Omental fat pad (tissue), 4 donors: Measurements from ENCODE around the gene UNC93B1. TPM values are rescaled to one million over a fixed set of nuclear protein-coding genes. Genes with fewer than 3 reads are reported as not detected.
A peak's percentile ranks its signal among the peaks of the same experiment; 100 is the strongest.

Experiments used
- ATAC-seq: fragments of 150-250 bp; one replicate; pipeline ENCODE4 v1.9.1; 2016; ENCODE audit warnings: mild to moderate bottlenecking, moderate library complexity; ENCODE audit not compliant: low FRiP score
- DNase-seq: peaks from one replicate; pipeline ENCODE4 v3.0.0-alpha.2; 2019; ENCODE audit warnings: low spot score
- CTCF ChIP-seq, 3 donors: fragments of 450-650 bp; IDR thresholded peaks; one replicate each; pipeline ENCODE4 v1.5.1; 2016 to 2017; ENCODE audit warnings: antibody characterized with exemption in 3 of 3, mild to moderate bottlenecking in 3 of 3, moderate library complexity in 2 of 3
- total RNA-seq, 4 donors: library from RNA; depleted of rRNA; stranded (reverse); fragments of >200 nt; gene quantifications; one replicate each; pipeline ENCODE4 v1.1.0, GENCODE V29; 2016

Gene UNC93B1
- total RNA-seq, 4 donors from 2014 or later: 33.5 to 63.8 (median 51.4) TPM

- ATAC-seq: peak; percentile 11
- DNase-seq: no peak
- no peak for TF ChIP-seq CTCF (IDR thresholded peaks at IDR 0.05)
These were observed 9.1 kb upstream of the UNC93B1 start for GRCh38 chr11:68012843-68013610.

GRCh38 chr11:68012044-68012842, 8.3 kb upstream of the UNC93B1 start:
- no peak for TF ChIP-seq CTCF (IDR thresholded peaks at IDR 0.05)
- ATAC-seq: no peak
- no peak for DNase-seq

- DNase-seq: no peak
- TF ChIP-seq CTCF (IDR thresholded peaks at IDR 0.05): no peak
- ATAC-seq: no peak
These were observed 7.4 kb upstream of the UNC93B1 start for GRCh38 chr11:68011051-68011943.

GRCh38 chr11:68010090-68011041, 6.5 kb upstream of the UNC93B1 start, which contains the start of gene ALDH3B1:
ALDH3B1 (plus strand) TSS chr11:68010327; CDS start chr11:68015298, 4,971 bp downstream.
- TF ChIP-seq CTCF (IDR thresholded peaks at IDR 0.05): no peak

GRCh38 chr11:68009391-68010089, 5.6 kb upstream of the UNC93B1 start:
- no peak for TF ChIP-seq CTCF (IDR thresholded peaks at IDR 0.05)
- ATAC-seq (no peak), DNase-seq (no peak)

More at GRCh38 chr11:68010090-68011041, 6.5 kb upstream of the UNC93B1 start, which contains the start of gene ALDH3B1:
- DNase-seq (peak; percentile 76), ATAC-seq (peak; percentile 62)
